HepG2 (cell line): ENCODE results near the gene SIDT1. TPM values are rescaled to one million over a fixed set of nuclear protein-coding genes. Genes with fewer than 3 reads are reported as not detected.
A peak's percentile ranks its signal among the peaks of the same experiment; 100 is the strongest.

ENCODE experiments used
- ATAC-seq: fragments of 200-7000 bp; cut with Tn5 transposase; 3 replicates; pipeline ENCODE4 v1.9.1; 2020; ENCODE audit warnings: mild to moderate bottlenecking, moderate library complexity
- BruUV-seq: library from RNA; stranded (reverse); fragments of 400-500 nt; replicated peaks from 2 replicates; lab custom pipeline; 2021; lab: Mats Ljungman, UMichigan
- CTCF ChIA-PET: fragments of 300-600 bp; formaldehyde crosslinking; extraction: SDS; loops from one replicate; lab custom pipeline; 2021; ENCODE audit warnings: low total read pairs, inconsistent platforms, low intra/inter-chr PET ratio; lab: Yijun Ruan, JAX
- POLR2A ChIA-PET: fragments of 350-600 bp; sonication (Branson Sonifier 250); formaldehyde crosslinking; loops from one replicate; lab custom pipeline; 2020; ENCODE audit warnings: antibody characterized with exemption, inconsistent platforms; lab: Yijun Ruan, JAX
- DNase-seq: peaks from one replicate; pipeline ENCODE4 v3.0.0-alpha.2; 2015; ENCODE audit warnings: low spot score
- FAIRE-seq: peaks from 3 replicates; lab custom pipeline; 2011; peaks lifted over from hg19 to GRCh38; lab: Jason Lieb, UNC
- H2AFZ ChIP-seq: one replicate; pipeline ENCODE4 v1.6.1; 2011; ENCODE audit warnings: low read length, inconsistent platforms
- H3K27ac ChIP-seq: fragments of 300-600 bp; 3 replicates; pipeline ENCODE4 v1.8.0; 2011; ENCODE audit warnings: mixed run types, mild to moderate bottlenecking, mixed read lengths, low read length, inconsistent platforms; ENCODE audit not compliant: insufficient read depth; ENCODE audit errors: extremely low read length
- H3K27me3 ChIP-seq, 2 experiments: fragments of 200-600 bp in 1 of 2; 2 replicates in 1 of 2; 3 replicates in 1 of 2; pipeline versions ENCODE4 v1.6.0 to v1.8.0; 2011; ENCODE audit warnings: low read length in 2 of 2, mild to moderate bottlenecking in 2 of 2, moderate library complexity in 2 of 2, inconsistent platforms in 1 of 2; ENCODE audit not compliant: insufficient read depth in 2 of 2, control insufficient read depth in 1 of 2
- H3K36me3 ChIP-seq, 2 experiments: fragments of 200-600 bp in 1 of 2; replicated peaks in 1 of 2; 2 replicates in 1 of 2; 3 replicates in 1 of 2; pipeline versions ENCODE4 v1.5.1 to v1.8.0; 2011; ENCODE audit warnings: low read length in 2 of 2, inconsistent platforms in 1 of 2; ENCODE audit not compliant: insufficient read depth in 2 of 2, control insufficient read depth in 1 of 2
- H3K4me1 ChIP-seq: 2 replicates; pipeline ENCODE4 v1.5.1; 2012; ENCODE audit warnings: low read length, inconsistent platforms; ENCODE audit not compliant: insufficient read depth
- H3K4me2 ChIP-seq: 2 replicates; pipeline ENCODE4 v1.6.0; 2011; ENCODE audit warnings: low read depth, low read length, inconsistent platforms
- H3K4me3 ChIP-seq, 3 experiments: fragments of 200-600 bp in 1 of 3; sonication (generic), shearing (Covaris generic) in 1 of 3; replicated peaks in 1 of 3; 2 replicates each; pipeline ENCODE4 v1.5.1; 2011 to 2016; ENCODE audit warnings: low read length in 3 of 3, inconsistent platforms in 2 of 3, low read depth in 2 of 3, mild to moderate bottlenecking in 2 of 3, control low read depth in 1 of 3, mixed read lengths in 1 of 3; ENCODE audit not compliant: insufficient read depth in 1 of 3
- H3K79me2 ChIP-seq: one replicate; pipeline ENCODE4 v1.6.1; 2011; ENCODE audit warnings: low read length, inconsistent platforms; ENCODE audit not compliant: insufficient read depth
- H3K9ac ChIP-seq: 2 replicates; pipeline ENCODE4 v1.6.0; 2011; ENCODE audit warnings: mild to moderate bottlenecking, low read depth, low read length, inconsistent platforms; ENCODE audit not compliant: insufficient read depth
- H3K9me3 ChIP-seq: 2 replicates; pipeline ENCODE4 v1.5.1; 2012; ENCODE audit warnings: mild to moderate bottlenecking, low read length
- H4K20me1 ChIP-seq: 2 replicates; pipeline ENCODE4 v1.6.0; 2011; ENCODE audit warnings: inconsistent platforms, mild to moderate bottlenecking, low read length, moderate library complexity; ENCODE audit not compliant: insufficient read depth
- BCLAF1 ChIP-seq: fragments of 450-650 bp; IDR thresholded peaks from 2 replicates; pipeline ENCODE4 v1.6.1; 2017; ENCODE audit warnings: mild to moderate bottlenecking
- CEBPB ChIP-seq: IDR thresholded peaks from 2 replicates; pipeline ENCODE4 v1.6.1; 2011; ENCODE audit warnings: low read depth, low read length, improper control_type of control experiment, borderline replicate concordance
- CEBPG ChIP-seq: IDR thresholded peaks from 2 replicates; pipeline ENCODE4 v1.6.1; 2016
- GABPA ChIP-seq, 2 experiments: IDR thresholded peaks; 2 replicates each; pipeline ENCODE4 v1.6.1; 2011 to 2016; ENCODE audit warnings: low read depth in 2 of 2, low read length in 1 of 2, missing biosample characterization in 1 of 2, missing genetic modification characterization in 1 of 2
- LBX2 ChIP-seq: sonication (generic); formaldehyde crosslinking; IDR thresholded peaks from 2 replicates; pipeline ENCODE4 v1.5.0; 2020; ENCODE audit warnings: missing genetic modification reagents, mild to moderate bottlenecking, borderline replicate concordance
- SAFB2 ChIP-seq: sonication (generic); formaldehyde crosslinking; IDR thresholded peaks from 2 replicates; pipeline ENCODE4 v1.5.1; 2020; ENCODE audit warnings: missing genetic modification reagents, low read depth, mild to moderate bottlenecking, borderline replicate concordance
- SPEN ChIP-seq: sonication (generic); formaldehyde crosslinking; IDR thresholded peaks from 2 replicates; pipeline ENCODE4 v1.5.1; 2020; ENCODE audit warnings: low read depth, mild to moderate bottlenecking, missing genetic modification reagents
- TARDBP ChIP-seq: sonication (generic); formaldehyde crosslinking; IDR thresholded peaks from 2 replicates; pipeline ENCODE4 v1.8.0; 2022; ENCODE audit warnings: mild to moderate bottlenecking, missing genetic modification reagents
- TBX3 ChIP-seq: fragments of 450-650 bp; IDR thresholded peaks from 2 replicates; pipeline ENCODE4 v1.6.1; 2017; ENCODE audit warnings: antibody characterized with exemption, mild to moderate bottlenecking, inconsistent platforms, borderline replicate concordance
- TERF1 ChIP-seq: sonication (generic); formaldehyde crosslinking; IDR thresholded peaks from 2 replicates; pipeline ENCODE4 v1.8.0; 2022; ENCODE audit warnings: mild to moderate bottlenecking, missing genetic modification reagents, moderate library complexity
- TGIF2 ChIP-seq: IDR thresholded peaks from 2 replicates; pipeline ENCODE4 v1.6.1; 2016; ENCODE audit warnings: control low read depth, missing compliant biosample characterization
- ZNF232 ChIP-seq: sonication (generic); formaldehyde crosslinking; IDR thresholded peaks from 2 replicates; pipeline ENCODE4 v1.4.0; 2020; ENCODE audit warnings: missing genetic modification reagents, borderline replicate concordance
- ZNF260 ChIP-seq: sonication (generic); formaldehyde crosslinking; IDR thresholded peaks from 2 replicates; pipeline ENCODE4 v1.4.0; 2020; ENCODE audit warnings: missing genetic modification reagents, low read depth, mild to moderate bottlenecking, borderline replicate concordance
- ZNF317 ChIP-seq: sonication (generic); formaldehyde crosslinking; IDR thresholded peaks from 2 replicates; pipeline ENCODE4 v1.5.0; 2020; ENCODE audit warnings: mild to moderate bottlenecking, missing genetic modification reagents
- ZNF547 ChIP-seq: sonication (generic); formaldehyde crosslinking; IDR thresholded peaks from 2 replicates; pipeline ENCODE4 v1.5.1; 2020; ENCODE audit warnings: mild to moderate bottlenecking, missing genetic modification reagents
- WGBS: methylation state at CpG from one replicate; pipeline ENCODE4 v1.1.6; 2017; ENCODE audit warnings: low lambda C conversion rate; 5-methylcytosine and 5-hydroxymethylcytosine counted together
- in situ Hi-C: cut with HindIII; loops from 2 replicates; pipeline ENCODE4 v1.10.0; 2017; ENCODE audit warnings: low pct_unique_long_range_greater_than_20kb; ENCODE audit not compliant: extremely low pct_ligation_motif_present
- intact Hi-C: fragments of 100-400 bp; cut with micrococcal nuclease; formaldehyde crosslinking; loops from one replicate; pipeline ENCODE4 v1.10.0; 2022; ENCODE audit not compliant: unreplicated experiment
- polyA plus RNA-seq, 8 experiments: library from polyadenylated mRNA; depleted of rRNA in 3 of 8; stranded (reverse) in 7 of 8; unstranded in 1 of 8; fragments of >200 nt; fragmentation: Illumina TruSeq in 4 of 8; extraction: Trizol in 4 of 8; gene quantifications; 2 replicates each; pipeline versions ENCODE4 v1.2.1 to v1.2.3, GENCODE V29; 2011 to 2016; ENCODE audit warnings: low read depth in 4 of 8, missing spikeins in 1 of 8, mixed read lengths in 1 of 8; ENCODE audit not compliant: insufficient read depth in 1 of 8
- total RNA-seq, 5 experiments: library from RNA; depleted of rRNA; stranded (reverse); fragments of >200 nt; fragmentation: Illumina TruSeq; extraction: Trizol; gene quantifications; 2 replicates each; pipeline ENCODE4 v1.2.3, GENCODE V29; 2016; ENCODE audit warnings: low read depth in 1 of 5
- TF ChIP-seq, protein P1 (sequence below): sonication (generic); formaldehyde crosslinking; IDR thresholded peaks from 2 replicates; pipeline ENCODE4 v1.8.1; 2023; ENCODE audit warnings: mild to moderate bottlenecking, missing genetic modification reagents, borderline replicate concordance

Gene SIDT1
- total and polyA plus RNA-seq, 2 of the 13 experiments (the other 11 are each of a cell fraction or from before 2014, with no cell fraction given), result 0.07 TPM

DNA sequence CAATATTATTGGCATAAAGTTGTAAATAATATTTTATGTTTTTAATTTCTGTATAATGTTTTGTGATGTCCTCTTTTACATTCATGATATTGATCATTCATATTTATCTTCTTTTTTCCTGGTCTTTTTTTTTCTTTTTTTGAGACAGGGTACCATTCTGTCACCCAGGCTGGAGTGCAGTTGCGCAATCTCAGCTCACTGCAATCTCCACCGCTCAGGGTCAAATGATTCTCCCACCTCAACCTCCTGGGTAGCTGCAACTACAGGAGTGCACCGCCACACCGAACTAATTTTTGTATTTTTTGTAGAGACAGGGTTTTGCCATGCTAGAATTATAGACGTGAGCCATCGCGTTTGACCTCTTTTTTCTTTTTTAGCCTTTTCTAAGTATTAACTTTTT is 111.2 kb downstream of the SIDT1 start:
- 91% methylated on average over 7 of the region's 7 CpGs for WGBS
- Histone ChIP-seq H3K4me1 (no peaks in the 10 kb centered on the region), H3K27ac (no peak overlapping the region), H3K36me3 (no peaks in the 10 kb centered on the region), H4K20me1 (no peaks in the 10 kb centered on the region), H2AFZ (no peak overlapping the region), H3K9ac (no peak overlapping the region), H3K4me2 (no peak overlapping the region), H3K4me3 (no peak overlapping the region), H3K27me3 (no peaks in the 10 kb centered on the region), H3K9me3 (peaks cover 24% of the 10 kb centered on the region), H3K79me2 (no peaks in the 10 kb centered on the region)
- CTCF ChIA-PET, result no interaction called here
- BruUV-seq, result no TSS peak
- ATAC-seq (no peak), DNase-seq (no peak), FAIRE-seq (no peak)
- in situ Hi-C loops (no loop called here), intact Hi-C loops (no loop called here)
- TF ChIP-seq CEBPG (CRISPR knock-in tag) (peak; percentile 88), GABPA (IDR thresholded peaks at IDR 0.05; ENCODE audit: low read depth, low read length) (no peak), GABPA (CRISPR knock-in tag; IDR thresholded peaks at IDR 0.05; ENCODE audit: low read depth) (no peak), CEBPB (peak; percentile 91), ZNF317 (no peak)
- POLR2A ChIA-PET, result interaction anchor here (1.3 kb wide), 1 partner anchor 52 kb away, joined by 3 read pairs; the partner anchor contains the start of gene USF3

DNA sequence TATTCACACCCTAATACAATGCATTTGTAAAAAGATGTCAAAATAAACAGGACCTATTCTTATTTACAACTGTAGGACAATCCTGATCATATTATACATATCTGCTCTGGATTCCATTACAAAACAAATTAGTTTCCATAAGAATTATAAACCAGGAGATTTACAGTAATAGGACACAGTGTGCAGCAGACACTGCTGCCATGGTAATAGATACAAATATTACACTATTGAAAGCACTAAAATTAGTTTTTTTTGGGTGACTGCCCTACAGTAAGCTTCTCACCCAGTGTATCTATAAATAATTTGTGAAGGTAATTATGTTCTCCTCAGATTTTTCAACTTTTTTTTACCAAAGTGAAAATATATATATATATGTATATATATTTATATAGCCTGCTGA is 116.2 kb downstream of the SIDT1 start:
- intact Hi-C loops (no loop called here), in situ Hi-C loops (no loop called here)
- no peak overlapping the region for H2AFZ ChIP-seq
- no peak overlapping the region for H3K4me2 ChIP-seq
- no peaks in the 10 kb centered on the region for H4K20me1 ChIP-seq
- CTCF ChIA-PET, result no interaction called here
- no peaks in the 10 kb centered on the region for H3K36me3 ChIP-seq
- H3K27me3 ChIP-seq, result no peaks in the 10 kb centered on the region
- H3K4me3 ChIP-seq, result no peak overlapping the region
- POLR2A ChIA-PET, result no interaction called here
- H3K27ac ChIP-seq, result no peak overlapping the region
- DNase-seq (no peak), ATAC-seq (no peak), FAIRE-seq (no peak)
- H3K9me3 ChIP-seq, result peaks cover 24% of the 10 kb centered on the region
- no peaks in the 10 kb centered on the region for H3K79me2 ChIP-seq
- BruUV-seq, result no TSS peak
- H3K9ac ChIP-seq, result no peak overlapping the region
- H3K4me1 ChIP-seq, result no peaks in the 10 kb centered on the region
- no peak for TF ChIP-seq TGIF2 (CRISPR knock-in tag)
- no peak for TF ChIP-seq ZNF260 (CRISPR knock-in tag)
- no peak for TF ChIP-seq TBX3
- no peak for TF ChIP-seq SAFB2 (CRISPR knock-in tag)
- no peak for TF ChIP-seq TERF1
- no peak for TF ChIP-seq ZNF232 (CRISPR knock-in tag)
- TF ChIP-seq LBX2, result no peak
- TF ChIP-seq, protein P1, sequence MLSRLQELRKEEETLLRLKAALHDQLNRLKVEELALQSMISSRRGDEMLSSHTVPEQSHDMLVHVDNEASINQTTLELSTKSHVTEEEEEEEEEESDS (CRISPR knock-in tag), result no peak
- TF ChIP-seq BCLAF1, result no peak
- TF ChIP-seq SPEN (CRISPR knock-in tag), result no peak
- TF ChIP-seq TARDBP (CRISPR knock-in tag), result no peak
- TF ChIP-seq ZNF547 (CRISPR knock-in tag), result no peak
